Endodermal cell (in vitro differentiated cells): Measurements from ENCODE around the gene RBM20. TPM values are rescaled to one million over a fixed set of nuclear protein-coding genes. Genes with fewer than 3 reads are reported as not detected.

Experiments
- DNase-seq: peaks from one replicate; pipeline ENCODE4 v3.0.0-alpha.2; 2017
- H3K27ac ChIP-seq: 2 replicates; pipeline ENCODE4 v1.5.1; 2013; ENCODE audit warnings: mild to moderate bottlenecking, low read depth, low read length, moderate library complexity
- H3K27me3 ChIP-seq: 2 replicates; pipeline ENCODE4 v1.6.1; 2013; ENCODE audit warnings: mild to moderate bottlenecking, low read length, moderate library complexity; ENCODE audit not compliant: insufficient read depth, control insufficient read depth, poor library complexity, severe bottlenecking
- H3K36me3 ChIP-seq: 2 replicates; pipeline ENCODE4 v1.7.0; 2013; ENCODE audit warnings: mild to moderate bottlenecking, low read length, moderate library complexity; ENCODE audit not compliant: control insufficient read depth, insufficient read depth
- H3K4me1 ChIP-seq: one replicate; pipeline ENCODE4 v1.7.0; 2013; ENCODE audit warnings: low read length; ENCODE audit not compliant: control insufficient read depth, insufficient read depth
- H3K4me3 ChIP-seq: 2 replicates; pipeline ENCODE4 v1.5.1; 2013; ENCODE audit warnings: mild to moderate bottlenecking, low read length, moderate library complexity
- H3K9ac ChIP-seq: 2 replicates; pipeline ENCODE4 v1.6.1; 2013; ENCODE audit warnings: mild to moderate bottlenecking, low read length, moderate library complexity; ENCODE audit not compliant: poor library complexity, severe bottlenecking; ENCODE audit errors: extremely low read depth
- H3K9me3 ChIP-seq: 2 replicates; pipeline ENCODE4 v1.6.1; 2013; ENCODE audit warnings: mild to moderate bottlenecking, low read length, moderate library complexity; ENCODE audit not compliant: control insufficient read depth
- H3K27ac Mint-ChIP-seq: 2 replicates; pipeline ENCODE4 v1.8.0; 2020; ENCODE audit warnings: mixed read lengths
- H3K27me3 Mint-ChIP-seq: 2 replicates; pipeline ENCODE4 v1.8.0; 2021; ENCODE audit warnings: mild to moderate bottlenecking, mixed read lengths; ENCODE audit not compliant: insufficient read depth
- H3K36me3 Mint-ChIP-seq: 2 replicates; pipeline ENCODE4 v1.8.0; 2020; ENCODE audit warnings: low read depth, mixed read lengths
- H3K4me1 Mint-ChIP-seq: 2 replicates; pipeline ENCODE4 v1.8.0; 2020; ENCODE audit warnings: mixed read lengths
- H3K4me3 Mint-ChIP-seq: 2 replicates; pipeline ENCODE4 v1.8.0; 2020; ENCODE audit warnings: mild to moderate bottlenecking, moderate library complexity, mixed read lengths
- H3K9me3 Mint-ChIP-seq: 2 replicates; pipeline ENCODE4 v1.8.0; 2020; ENCODE audit warnings: mild to moderate bottlenecking, mixed read lengths
- WGBS, 2 experiments: methylation state at CpG; one replicate each; pipeline versions ENCODE4 v1.1.5 to v1.1.7; 2013; ENCODE audit warnings: missing lambda C conversion rate in 2 of 2, mixed read lengths in 1 of 2; ENCODE audit not compliant: insufficient coverage in 1 of 2, insufficient read length in 1 of 2; 5-methylcytosine and 5-hydroxymethylcytosine counted together
- total RNA-seq, 2 donors: library from RNA; stranded (reverse); fragmentation: NEBNext Ultra II Directional in 1 of 2; extraction: Animal tissue kit (Norgen Biotek cat#: 25700) in 1 of 2; gene quantifications; 2 replicates in 1 of 2; 3 replicates in 1 of 2; pipeline ENCODE4 v1.2.1, GENCODE V29; 2021
- TF ChIP-seq, protein P1 (sequence below): fragments of 200-600 bp; sonication (generic); conservative IDR thresholded peaks from 2 replicates; pipeline ENCODE4 v1.5.0; 2021; ENCODE audit warnings: antibody characterized with exemption, mild to moderate bottlenecking

RBM20 gene
- total RNA-seq, 2 donors from 2014 or later = 6.2 to 7.0 TPM

- DNase-seq = no peak
- H3K27ac Mint-ChIP-seq = no peak overlapping the region
- no peak overlapping the region for H3K4me3 ChIP-seq
- 83 to 84% methylated on average over 4 of the region's 4 CpGs for WGBS, 2 experiments
- peaks cover 6% of the 10 kb centered on the region for H3K4me1 Mint-ChIP-seq
- no peak overlapping the region for H3K4me3 Mint-ChIP-seq
- peaks cover 16% of the 10 kb centered on the region for H3K36me3 ChIP-seq
- H3K9ac ChIP-seq = no peak overlapping the region
- no peaks in the 10 kb centered on the region for H3K9me3 ChIP-seq
- TF ChIP-seq, protein P1, sequence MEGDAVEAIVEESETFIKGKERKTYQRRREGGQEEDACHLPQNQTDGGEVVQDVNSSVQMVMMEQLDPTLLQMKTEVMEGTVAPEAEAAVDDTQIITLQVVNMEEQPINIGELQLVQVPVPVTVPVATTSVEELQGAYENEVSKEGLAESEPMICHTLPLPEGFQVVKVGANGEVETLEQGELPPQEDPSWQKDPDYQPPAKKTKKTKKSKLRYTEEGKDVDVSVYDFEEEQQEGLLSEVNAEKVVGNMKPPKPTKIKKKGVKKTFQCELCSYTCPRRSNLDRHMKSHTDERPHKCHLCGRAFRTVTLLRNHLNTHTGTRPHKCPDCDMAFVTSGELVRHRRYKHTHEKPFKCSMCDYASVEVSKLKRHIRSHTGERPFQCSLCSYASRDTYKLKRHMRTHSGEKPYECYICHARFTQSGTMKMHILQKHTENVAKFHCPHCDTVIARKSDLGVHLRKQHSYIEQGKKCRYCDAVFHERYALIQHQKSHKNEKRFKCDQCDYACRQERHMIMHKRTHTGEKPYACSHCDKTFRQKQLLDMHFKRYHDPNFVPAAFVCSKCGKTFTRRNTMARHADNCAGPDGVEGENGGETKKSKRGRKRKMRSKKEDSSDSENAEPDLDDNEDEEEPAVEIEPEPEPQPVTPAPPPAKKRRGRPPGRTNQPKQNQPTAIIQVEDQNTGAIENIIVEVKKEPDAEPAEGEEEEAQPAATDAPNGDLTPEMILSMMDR = no peak
- H3K4me1 ChIP-seq = no peaks in the 10 kb centered on the region
- H3K27me3 Mint-ChIP-seq = no peaks in the 10 kb centered on the region
- peaks cover 4% of the 10 kb centered on the region for H3K27me3 ChIP-seq
- H3K36me3 Mint-ChIP-seq = peaks cover 9% of the 10 kb centered on the region
- H3K9me3 Mint-ChIP-seq = no peaks in the 10 kb centered on the region
- peak overlapping the region; percentile 71 for H3K27ac ChIP-seq
Observed at GRCh38 chr10:110794808-110795207, 150.7 kb downstream of the RBM20 start.

GRCh38 chr10:110797416-110797815 lies 153.3 kb downstream of the RBM20 start:
- no peak overlapping the region for H3K27ac Mint-ChIP-seq
- H3K27ac ChIP-seq = no peak overlapping the region
- TF ChIP-seq, protein P1 = no peak
- H3K4me1 ChIP-seq = no peaks in the 10 kb centered on the region
- no peak overlapping the region for H3K4me3 ChIP-seq
- H3K36me3 Mint-ChIP-seq = peaks cover 9% of the 10 kb centered on the region
- peaks cover 8% of the 10 kb centered on the region for H3K4me1 Mint-ChIP-seq
- peaks cover 21% of the 10 kb centered on the region for H3K36me3 ChIP-seq
- H3K9me3 ChIP-seq = no peaks in the 10 kb centered on the region
- no peaks in the 10 kb centered on the region for H3K27me3 ChIP-seq
- 91 to 92% methylated on average over 7 to 10 of the region's 10 CpGs for WGBS, 2 experiments
- H3K27me3 Mint-ChIP-seq = no peaks in the 10 kb centered on the region
- no peak for DNase-seq
- no peak overlapping the region for H3K9ac ChIP-seq
- no peaks in the 10 kb centered on the region for H3K9me3 Mint-ChIP-seq
- no peak overlapping the region for H3K4me3 Mint-ChIP-seq

- H3K27me3 Mint-ChIP-seq = no peaks in the 10 kb centered on the region
- WGBS, 2 experiments = 94 to 96% methylated on average over 2 of the region's 2 CpGs
- H3K9me3 Mint-ChIP-seq = no peaks in the 10 kb centered on the region
- Histone ChIP-seq H3K27ac (no peak overlapping the region), H3K27me3 (no peaks in the 10 kb centered on the region), H3K36me3 (peaks cover 21% of the 10 kb centered on the region), H3K4me3 (no peak overlapping the region), H3K9ac (no peak overlapping the region), H3K4me1 (no peaks in the 10 kb centered on the region), H3K9me3 (no peaks in the 10 kb centered on the region)
- H3K27ac Mint-ChIP-seq = no peak overlapping the region
- DNase-seq = no peak
- H3K36me3 Mint-ChIP-seq = peaks cover 9% of the 10 kb centered on the region
- H3K4me1 Mint-ChIP-seq = peaks cover 16% of the 10 kb centered on the region
- no peak overlapping the region for H3K4me3 Mint-ChIP-seq
- TF ChIP-seq, protein P1 = no peak
Observed at GRCh38 chr10:110798340-110798739, 154.2 kb downstream of the RBM20 start.
